ENCODE data around the gene HES4. TPM values are rescaled to one million over a fixed set of nuclear protein-coding genes. Genes with fewer than 3 reads are reported as not detected.

HES4 gene
- total and polyA plus RNA-seq, 2 experiments from 2014 or later, result 54.4 to 83.6 TPM

DNA sequence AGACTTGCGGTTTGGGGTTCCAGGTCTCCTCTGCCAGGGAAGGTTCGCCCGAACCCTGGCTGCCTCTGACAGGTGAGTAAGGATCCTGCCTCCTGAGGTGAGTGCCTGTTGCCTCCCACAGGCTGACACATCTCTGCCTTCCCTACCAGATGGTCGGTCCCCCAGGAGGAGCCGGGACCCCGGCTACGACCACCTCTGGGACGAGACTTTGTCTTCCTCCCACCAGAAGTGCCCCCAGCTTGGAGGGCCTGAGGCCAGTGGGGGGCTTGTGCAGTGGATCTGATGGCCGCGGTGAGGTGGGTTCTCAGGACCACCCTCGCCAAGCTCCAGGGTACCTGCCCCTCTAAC lies 25.6 kb downstream of the HES4 start:
- H3K9me3 ChIP-seq (ENCODE audit: low read depth), result no peaks in the 10 kb centered on the region
- H3K27me3 ChIP-seq, result peaks cover 64% of the 10 kb centered on the region
- TF ChIP-seq, protein P1, sequence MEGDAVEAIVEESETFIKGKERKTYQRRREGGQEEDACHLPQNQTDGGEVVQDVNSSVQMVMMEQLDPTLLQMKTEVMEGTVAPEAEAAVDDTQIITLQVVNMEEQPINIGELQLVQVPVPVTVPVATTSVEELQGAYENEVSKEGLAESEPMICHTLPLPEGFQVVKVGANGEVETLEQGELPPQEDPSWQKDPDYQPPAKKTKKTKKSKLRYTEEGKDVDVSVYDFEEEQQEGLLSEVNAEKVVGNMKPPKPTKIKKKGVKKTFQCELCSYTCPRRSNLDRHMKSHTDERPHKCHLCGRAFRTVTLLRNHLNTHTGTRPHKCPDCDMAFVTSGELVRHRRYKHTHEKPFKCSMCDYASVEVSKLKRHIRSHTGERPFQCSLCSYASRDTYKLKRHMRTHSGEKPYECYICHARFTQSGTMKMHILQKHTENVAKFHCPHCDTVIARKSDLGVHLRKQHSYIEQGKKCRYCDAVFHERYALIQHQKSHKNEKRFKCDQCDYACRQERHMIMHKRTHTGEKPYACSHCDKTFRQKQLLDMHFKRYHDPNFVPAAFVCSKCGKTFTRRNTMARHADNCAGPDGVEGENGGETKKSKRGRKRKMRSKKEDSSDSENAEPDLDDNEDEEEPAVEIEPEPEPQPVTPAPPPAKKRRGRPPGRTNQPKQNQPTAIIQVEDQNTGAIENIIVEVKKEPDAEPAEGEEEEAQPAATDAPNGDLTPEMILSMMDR (IDR thresholded peaks at IDR 0.05; ENCODE audit: low read depth, low read length), result no peak
- no peaks in the 10 kb centered on the region for H3K4me1 ChIP-seq (ENCODE audit: low read depth)
- H3K36me3 ChIP-seq, result no peaks in the 10 kb centered on the region
- no peak for DNase-seq (ENCODE audit: low read depth in 1 of 2, low spot score in 1 of 2)
- H3K27ac ChIP-seq, result no peak overlapping the region
- H3K4me3 ChIP-seq, result no peak overlapping the region

DNA sequence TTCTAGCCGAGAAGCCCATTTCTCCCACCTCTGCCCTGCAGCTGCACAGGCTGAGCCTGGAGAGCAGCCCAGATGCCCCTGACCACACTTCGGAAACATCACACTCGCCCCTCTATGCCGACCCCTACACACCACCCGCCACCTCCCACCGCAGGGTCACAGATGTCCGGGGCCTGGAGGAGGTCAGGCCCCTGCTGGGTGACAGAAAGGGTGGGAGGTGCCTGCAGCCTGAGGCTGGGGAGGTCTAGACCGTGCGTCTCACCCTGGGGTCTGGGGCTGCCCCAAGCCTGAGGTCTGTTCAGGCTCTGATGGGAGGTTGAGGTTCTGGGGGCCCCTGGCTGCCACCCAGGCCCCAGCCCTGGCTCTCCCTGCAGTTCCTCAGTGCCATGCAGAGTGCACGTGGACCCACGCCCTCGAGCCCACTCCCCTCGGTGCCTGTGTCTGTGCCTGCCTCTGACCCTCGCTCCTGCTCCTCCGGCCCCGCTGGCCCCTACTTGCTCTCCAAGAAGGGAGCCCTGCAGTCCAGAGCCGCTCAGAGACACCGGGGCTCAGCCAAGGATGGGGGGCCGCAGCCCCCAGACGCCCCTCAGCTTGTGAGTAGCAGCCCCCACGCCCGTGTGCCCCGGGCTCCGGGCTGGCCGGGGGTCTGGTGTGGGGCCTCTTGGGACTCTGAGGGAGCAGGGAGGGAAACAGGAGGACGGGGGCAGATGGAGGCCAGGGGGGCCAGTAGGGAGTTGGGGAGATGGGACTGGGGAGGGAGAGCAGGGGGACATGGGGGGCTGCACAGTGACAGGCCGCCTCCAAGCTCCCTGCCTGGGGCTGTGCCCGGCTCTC lies 26.2 kb downstream of the HES4 start:
- TF ChIP-seq, protein P1 (IDR thresholded peaks at IDR 0.05; ENCODE audit: low read depth, low read length), result no peak
- Histone ChIP-seq H3K4me3 (no peak overlapping the region), H3K36me3 (no peaks in the 10 kb centered on the region), H3K27ac (no peak overlapping the region), H3K9me3 (ENCODE audit: low read depth) (no peaks in the 10 kb centered on the region), H3K27me3 (peaks cover 70% of the 10 kb centered on the region), H3K4me1 (ENCODE audit: low read depth) (no peaks in the 10 kb centered on the region)
- DNase-seq (ENCODE audit: low read depth in 1 of 2, low spot score in 1 of 2), result no peak

DNA sequence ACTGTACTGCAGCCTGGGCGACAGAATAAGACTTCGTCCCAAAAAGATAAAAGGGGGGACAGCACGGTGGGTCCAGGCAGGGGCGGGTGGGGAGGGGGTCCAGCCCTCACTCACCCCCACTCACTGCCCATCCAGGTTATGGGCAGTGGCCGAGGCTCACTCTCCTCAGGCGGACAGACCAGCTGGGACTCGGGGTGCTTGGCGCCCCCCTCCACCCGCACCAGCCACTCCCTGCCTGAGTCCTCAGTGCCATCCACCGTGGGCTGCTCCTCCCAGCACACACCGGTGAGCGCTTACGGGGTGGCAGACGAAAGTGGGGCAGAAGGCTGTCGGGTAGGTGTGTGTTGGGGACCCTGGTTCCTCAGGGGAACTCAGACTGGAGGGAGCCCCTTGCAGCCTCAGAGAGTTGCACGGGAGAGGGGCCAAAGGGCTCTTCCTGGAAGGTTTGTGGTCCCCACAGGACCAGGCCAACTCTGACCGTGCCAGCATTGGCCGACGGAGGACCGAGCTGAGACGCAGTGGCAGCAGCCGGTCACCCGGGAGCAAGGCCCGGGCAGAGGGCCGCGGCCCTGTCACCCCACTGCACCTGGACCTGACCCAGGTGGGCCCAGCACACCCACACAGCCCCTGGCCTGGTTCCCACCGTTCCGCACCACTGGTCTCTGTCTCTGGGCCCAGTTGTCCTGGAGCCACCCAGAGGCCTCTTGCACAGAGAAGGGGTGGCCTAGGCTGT lies 27.0 kb downstream of the HES4 start:
- Histone ChIP-seq H3K9me3 (ENCODE audit: low read depth) (no peaks in the 10 kb centered on the region), H3K4me1 (ENCODE audit: low read depth) (no peaks in the 10 kb centered on the region), H3K4me3 (no peak overlapping the region), H3K27me3 (peaks cover 78% of the 10 kb centered on the region), H3K36me3 (no peaks in the 10 kb centered on the region), H3K27ac (no peak overlapping the region)
- DNase-seq (ENCODE audit: low read depth in 1 of 2, low spot score in 1 of 2), result no peak
- TF ChIP-seq, protein P1 (IDR thresholded peaks at IDR 0.05; ENCODE audit: low read depth, low read length), result no peak

DNA sequence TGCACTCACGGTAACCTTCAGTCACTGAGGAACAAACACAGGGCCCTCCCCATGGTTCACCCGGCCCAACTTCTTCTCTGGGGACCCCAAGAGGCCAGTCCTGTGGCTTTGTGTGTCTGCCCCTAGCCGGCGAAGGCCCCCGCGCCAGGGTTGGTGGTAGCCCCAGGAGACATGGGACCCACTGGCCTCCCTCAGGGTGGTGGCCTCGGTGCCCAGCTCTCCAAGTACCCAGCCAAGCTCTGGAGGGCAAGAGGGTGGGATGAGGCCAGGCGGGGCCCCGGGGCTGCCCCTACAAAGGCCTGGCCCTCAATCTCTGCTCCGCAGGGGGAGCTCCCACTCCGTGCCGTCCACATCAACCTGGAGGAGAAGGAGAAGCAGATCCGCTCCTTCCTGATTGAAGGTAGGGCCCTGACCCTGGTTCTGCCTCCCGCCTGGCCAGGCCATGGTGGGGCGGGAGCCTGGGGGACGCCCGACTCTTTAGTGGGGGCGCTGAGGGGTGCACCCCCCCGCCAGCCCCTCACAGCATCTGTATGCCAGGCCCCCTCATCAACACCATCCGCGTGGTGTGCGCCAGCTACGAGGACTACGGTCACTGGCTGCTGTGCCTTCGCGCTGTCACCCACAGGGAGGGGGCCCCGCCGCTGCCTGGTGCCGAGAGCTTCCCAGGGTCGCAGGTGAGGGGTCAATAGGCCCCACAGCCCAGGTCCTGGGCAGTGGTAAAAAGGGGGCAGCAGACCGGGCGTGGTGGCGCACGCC lies 28.0 kb downstream of the HES4 start:
- Histone ChIP-seq H3K4me3 (no peak overlapping the region), H3K27ac (no peak overlapping the region), H3K4me1 (ENCODE audit: low read depth) (no peaks in the 10 kb centered on the region), H3K27me3 (peaks cover 87% of the 10 kb centered on the region), H3K36me3 (no peaks in the 10 kb centered on the region), H3K9me3 (ENCODE audit: low read depth) (no peaks in the 10 kb centered on the region)
- TF ChIP-seq, protein P1 (IDR thresholded peaks at IDR 0.05; ENCODE audit: low read depth, low read length), result no peak
- DNase-seq (ENCODE audit: low read depth in 1 of 2, low spot score in 1 of 2), result no peak

GRCh38 chr1:970973-971730 lies 28.7 kb downstream of the HES4 start:
- H3K9me3 ChIP-seq (ENCODE audit: low read depth), result no peaks in the 10 kb centered on the region
- TF ChIP-seq, protein P1 (IDR thresholded peaks at IDR 0.05; ENCODE audit: low read depth, low read length), result no peak
- no peak overlapping the region for H3K27ac ChIP-seq
- H3K4me1 ChIP-seq (ENCODE audit: low read depth), result no peaks in the 10 kb centered on the region
- no peaks in the 10 kb centered on the region for H3K36me3 ChIP-seq
- DNase-seq (ENCODE audit: low read depth in 1 of 2, low spot score in 1 of 2), result no peak
- no peak overlapping the region for H3K4me3 ChIP-seq
- peaks cover 95% of the 10 kb centered on the region for H3K27me3 ChIP-seq

Data from cardiac muscle cell (in vitro differentiated cells and primary cell).